IMR-90 (cell line): ENCODE data around the gene NF1. TPM values are rescaled to one million over a fixed set of nuclear protein-coding genes. Genes with fewer than 3 reads are reported as not detected.

ENCODE experiments used
- ATAC-seq: fragments of 200-7000 bp; cut with Tn5 transposase; 2 replicates; pipeline ENCODE4 v1.9.1; 2020; ENCODE audit warnings: low read depth, mild to moderate bottlenecking, moderate library complexity
- BruUV-seq: library from RNA; stranded (reverse); fragments of 400-500 nt; replicated peaks from 2 replicates; lab custom pipeline; 2021; lab: Mats Ljungman, UMichigan
- CTCF ChIA-PET: fragments of 300-600 bp; formaldehyde crosslinking; extraction: SDS; loops from one replicate; lab custom pipeline; 2021; ENCODE audit warnings: antibody characterized with exemption; lab: Yijun Ruan, JAX
- POLR2A ChIA-PET: fragments of 300-600 bp; sonication (Branson Sonifier 250); formaldehyde crosslinking; loops from one replicate; lab custom pipeline; 2022; ENCODE audit warnings: antibody characterized with exemption; ENCODE audit not compliant: unreplicated experiment; lab: Charles Lee
- DNase-seq: peaks from one replicate; pipeline ENCODE4 v3.0.0; 2013
- H2AFZ ChIP-seq: replicated peaks from 2 replicates; pipeline ENCODE3; 2013; ENCODE audit warnings: low read length, mild to moderate bottlenecking; ENCODE audit not compliant: poor library complexity
- H2AK5ac ChIP-seq: 2 replicates; pipeline ENCODE4 v1.6.1; 2013; ENCODE audit warnings: low read depth, low read length, inconsistent platforms
- H2AK9ac ChIP-seq: replicated peaks from 2 replicates; pipeline ENCODE3; 2013; ENCODE audit warnings: mild to moderate bottlenecking, low read depth, low read length, moderate library complexity; ENCODE audit not compliant: poor library complexity
- H2BK120ac ChIP-seq: 2 replicates; pipeline ENCODE4 v1.6.1; 2013; ENCODE audit warnings: low read depth, low read length, inconsistent platforms
- H2BK15ac ChIP-seq: 3 replicates; pipeline ENCODE4 v1.6.1; 2013; ENCODE audit warnings: low read depth, low read length, inconsistent platforms
- H2BK20ac ChIP-seq: 2 replicates; pipeline ENCODE4 v1.6.1; 2013; ENCODE audit warnings: low read depth, mild to moderate bottlenecking, inconsistent platforms, low read length, moderate library complexity
- H2BK5ac ChIP-seq: 2 replicates; pipeline ENCODE4 v1.6.1; 2013; ENCODE audit warnings: mild to moderate bottlenecking, low read depth, low read length, inconsistent platforms; ENCODE audit not compliant: poor library complexity, severe bottlenecking
- H3K14ac ChIP-seq: replicated peaks from 2 replicates; pipeline ENCODE4 v1.6.1; 2013; ENCODE audit warnings: low read depth, low read length, inconsistent platforms
- H3K18ac ChIP-seq: 2 replicates; pipeline ENCODE4 v1.6.1; 2013; ENCODE audit warnings: low read depth, low read length, control low read depth
- H3K23ac ChIP-seq: 2 replicates; pipeline ENCODE4 v1.6.1; 2013; ENCODE audit warnings: low read depth, low read length, inconsistent platforms
- H3K27ac ChIP-seq: 2 replicates; pipeline ENCODE4 v1.5.1; 2013; ENCODE audit warnings: mild to moderate bottlenecking, control low read depth, low read length; ENCODE audit not compliant: insufficient read depth
- H3K27me3 ChIP-seq: 2 replicates; pipeline ENCODE4 v1.6.1; 2013; ENCODE audit warnings: low read length; ENCODE audit not compliant: control insufficient read depth, insufficient read depth
- H3K36me3 ChIP-seq: 2 replicates; pipeline ENCODE4 v1.6.1; 2013; ENCODE audit warnings: low read length, mixed read lengths; ENCODE audit not compliant: control insufficient read depth, insufficient read depth
- H3K4ac ChIP-seq: 2 replicates; pipeline ENCODE4 v1.6.1; 2013; ENCODE audit warnings: low read depth, low read length, inconsistent platforms
- H3K4me1 ChIP-seq: 2 replicates; pipeline ENCODE4 v1.6.1; 2013; ENCODE audit warnings: low read length, mixed read lengths; ENCODE audit not compliant: control insufficient read depth, insufficient read depth
- H3K4me2 ChIP-seq: 2 replicates; pipeline ENCODE4 v1.6.1; 2013; ENCODE audit warnings: low read depth, mild to moderate bottlenecking, control low read depth, low read length, moderate library complexity
- H3K4me3 ChIP-seq: 2 replicates; pipeline ENCODE4 v1.5.1; 2013; ENCODE audit warnings: low read depth, mild to moderate bottlenecking, control low read depth, low read length, moderate library complexity; ENCODE audit not compliant: insufficient read depth
- H3K56ac ChIP-seq: 2 replicates; pipeline ENCODE4 v1.6.1; 2013; ENCODE audit warnings: low read length, inconsistent platforms; ENCODE audit not compliant: insufficient read depth; ENCODE audit errors: extremely low read depth
- H3K79me1 ChIP-seq, 2 experiments: 2 replicates each; pipeline ENCODE4 v1.6.1; 2013; ENCODE audit warnings: low read length in 2 of 2, inconsistent platforms in 1 of 2, low read depth in 1 of 2
- H3K9ac ChIP-seq: 2 replicates; pipeline ENCODE4 v1.6.1; 2013; ENCODE audit warnings: low read depth, low read length, control low read depth
- H3K9me1 ChIP-seq: 2 replicates; pipeline ENCODE4 v1.6.1; 2013; ENCODE audit warnings: low read length, inconsistent platforms; ENCODE audit not compliant: insufficient read depth
- H3K9me3 ChIP-seq: 2 replicates; pipeline ENCODE4 v1.6.1; 2013; ENCODE audit warnings: low read length; ENCODE audit not compliant: control insufficient read depth, insufficient read depth
- H4K20me1 ChIP-seq: 2 replicates; pipeline ENCODE4 v1.6.1; 2013; ENCODE audit warnings: low read length, inconsistent platforms; ENCODE audit not compliant: insufficient read depth
- H4K5ac ChIP-seq: 2 replicates; pipeline ENCODE4 v1.6.1; 2013; ENCODE audit warnings: mild to moderate bottlenecking, low read depth, low read length, control low read depth
- H4K8ac ChIP-seq, 2 experiments: 2 replicates each; pipeline ENCODE4 v1.6.1; 2013; ENCODE audit warnings: low read depth in 2 of 2, low read length in 2 of 2, control low read depth in 1 of 2, inconsistent platforms in 1 of 2
- H4K91ac ChIP-seq: 2 replicates; pipeline ENCODE4 v1.6.1; 2013; ENCODE audit warnings: low read depth, low read length, inconsistent platforms; ENCODE audit not compliant: insufficient read depth
- SMC3 ChIP-seq: fragments of 150-350 bp; IDR thresholded peaks from 2 replicates; pipeline ENCODE4 v1.6.1; 2016; ENCODE audit warnings: low read depth, mild to moderate bottlenecking, antibody characterized with exemption, low read length, moderate library complexity
- WGBS, 2 experiments: methylation state at CpG; one replicate each; pipeline versions ENCODE4 v1.1.5 to v1.1.7; 2013; ENCODE audit warnings: missing lambda C conversion rate in 2 of 2; ENCODE audit not compliant: insufficient read length in 1 of 2; ENCODE audit errors: extremely low coverage in 2 of 2; 5-methylcytosine and 5-hydroxymethylcytosine counted together
- dilution Hi-C: fragments of 300-500 bp; cut with HindIII; formaldehyde crosslinking; loops from one replicate; pipeline ENCODE4 v1.14.3; 2018; ENCODE audit warnings: low sequenced_read_pairs; ENCODE audit not compliant: unreplicated experiment
- in situ Hi-C: fragments of 300-500 bp; cut with MboI; formaldehyde crosslinking; loops from 3 replicates; pipeline ENCODE4 v1.14.3; 2019; ENCODE audit warnings: low sequenced_read_pairs, inconsistent platforms, mixed read lengths
- intact Hi-C: fragments of 100-400 bp; cut with micrococcal nuclease; formaldehyde crosslinking; loops from 2 replicates; pipeline ENCODE4 v1.10.0; 2022
- polyA plus RNA-seq, 3 experiments: library from polyadenylated mRNA; depleted of rRNA; stranded (reverse); fragments of >200 nt; gene quantifications; 2 replicates each; pipeline ENCODE4 v1.2.3, GENCODE V29; 2012; ENCODE audit warnings: low replicate concordance in 1 of 3
- total RNA-seq: library from RNA; depleted of rRNA; stranded (reverse); fragments of >200 nt; gene quantifications from 2 replicates; pipeline ENCODE4 v1.2.3, GENCODE V29; 2012

The NF1 gene
- total and polyA plus RNA-seq, 2 of the 4 experiments (the other 2 are of a cell fraction), result 17.9 to 48.6 TPM

- intact Hi-C loops, result no loop called here
Measured at GRCh38 chr17:31387438-31387837, 292.7 kb downstream of the NF1 start.

More at GRCh38 chr17:31387438-31387837, 292.7 kb downstream of the NF1 start:
- Histone ChIP-seq H4K20me1 (no peaks in the 10 kb centered on the region; the same call in none of the 2 replicates), H3K27me3 (peaks cover 28% of the 10 kb centered on the region), H3K56ac (no peak overlapping the region), H3K4me2 (no peak overlapping the region), H2BK20ac (no peak overlapping the region), H3K14ac (no peak overlapping the region), H2AK9ac (no peak overlapping the region), H3K4ac (no peak overlapping the region), H4K91ac (no peak overlapping the region), H4K8ac (no peak overlapping the region), H2BK15ac (no peak overlapping the region), H3K23ac (no peak overlapping the region), H2BK120ac (no peak overlapping the region), H3K4me1 (peaks cover 2% of the 10 kb centered on the region; the same call in 1 of the 2 replicates), H3K9me3 (no peaks in the 10 kb centered on the region), H3K36me3 (no peaks in the 10 kb centered on the region; the same call in 1 of the 2 replicates), H3K9ac (no peak overlapping the region), H3K4me3 (no peak overlapping the region), H3K27ac (no peak overlapping the region), H4K5ac (no peak overlapping the region), H3K18ac (no peak overlapping the region), H3K9me1 (peaks cover 5% of the 10 kb centered on the region), H2AFZ (no peak overlapping the region), H3K79me1 (no peaks in the 10 kb centered on the region), H2AK5ac (no peak overlapping the region), H2BK5ac (no peak overlapping the region)
- DNase-seq (no peak), ATAC-seq (no peak)
- 81% methylated on average over 5 of the region's 12 CpGs; no CpG with 5 or more reads in 1 of the 2 experiments for WGBS, 2 experiments
- dilution Hi-C loops (no loop called here), in situ Hi-C loops (no loop called here)
- no peak for TF ChIP-seq SMC3
- ChIA-PET POLR2A (interaction anchor here (0.6 kb wide), 1 partner anchor 140 kb away, joined by 3 read pairs; no protein-coding TSS in a partner anchor), CTCF (no interaction called here)
- no TSS peak for BruUV-seq
